ENCODE data around the gene CACNA1C. TPM values are rescaled to one million over a fixed set of nuclear protein-coding genes. Genes with fewer than 3 reads are reported as not detected.

CACNA1C gene
- total and polyA plus RNA-seq, 10 of the 15 experiments (the other 5 are each of a cell fraction or from before 2014, with no cell fraction given): under 0.01 to 0.15 (median 0.09) TPM; not detected in 5

DNA sequence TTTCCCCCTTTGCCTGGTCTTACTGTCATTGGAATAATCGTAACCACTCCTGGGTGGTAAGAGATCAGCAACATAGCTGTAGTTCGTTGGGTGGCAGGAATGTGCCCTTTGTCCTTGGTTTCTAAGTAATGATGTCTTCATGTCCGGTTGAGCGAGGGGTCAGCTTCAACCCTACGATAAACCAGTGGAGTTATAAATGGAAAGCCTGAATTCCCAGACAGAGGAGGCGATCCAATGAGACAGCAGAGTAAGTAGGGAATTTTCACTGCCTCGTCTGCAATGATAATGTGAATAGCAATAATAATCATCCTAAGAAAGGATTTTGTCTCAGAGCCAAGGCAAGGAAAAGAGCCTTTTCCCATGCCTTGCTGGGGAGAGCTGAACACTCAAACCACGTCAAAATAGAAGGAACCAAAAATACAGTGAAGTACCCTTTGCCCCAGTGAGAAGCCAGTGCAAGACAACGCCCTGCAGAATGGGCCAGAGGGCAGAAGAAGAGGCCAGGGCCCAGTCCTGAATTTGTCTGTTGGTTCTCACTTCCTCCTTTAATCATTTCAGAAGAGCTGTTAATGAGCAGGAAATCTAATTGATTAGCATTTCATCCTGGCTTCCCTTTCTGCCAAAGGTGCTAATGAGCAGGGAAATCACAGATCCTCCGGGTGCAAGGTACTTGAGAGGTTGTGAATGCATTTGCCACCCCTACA lies 330.7 kb downstream of the CACNA1C start:
- no peaks in the 10 kb centered on the region for H3K27me3 ChIP-seq (replicated peaks in 1 of 2; ENCODE audit: control insufficient read depth in 2 of 2, insufficient read depth in 2 of 2, low read length in 1 of 2)
- H2AFZ ChIP-seq (ENCODE audit: control insufficient read depth, low read depth, low read length): no peak overlapping the region
- DNase-seq (ENCODE audit: low read depth, low spot score) (no peak), FAIRE-seq (no peak), ATAC-seq (peak; percentile 42)
- ChIA-PET POLR2A (interaction anchor here (0.6 kb wide), 1 partner anchor 1118 kb away, joined by 4 read pairs; no protein-coding TSS in a partner anchor), CTCF (interaction anchor here (1.0 to 2.2 kb wide), 4 partner anchors 11 to 444 kb away, joined by 3 to 29 read pairs (median 6); no protein-coding TSS in a partner anchor), RAD21 (ENCODE audit: unreplicated experiment) (interaction anchor here (1.0 to 1.4 kb wide), 2 partner anchors 198 to 199 kb away, joined by 3 to 5 read pairs; no protein-coding TSS in a partner anchor), SMC1A (ENCODE audit: uncharacterized antibody, unreplicated experiment) (interaction anchor here (1.1 to 1.5 kb wide), 3 partner anchors 9 to 197 kb away, joined by 3 read pairs; no protein-coding TSS in a partner anchor)
- no peak overlapping the region for H3K9ac ChIP-seq (ENCODE audit: control insufficient read depth, insufficient read depth, low read length)
- H3K27ac ChIP-seq (ENCODE audit: control insufficient read depth, insufficient read depth): no peak overlapping the region
- WGBS (ENCODE audit: insufficient coverage, insufficient replicate concordance, low lambda C conversion rate, missing lambda C conversion rate): 71% methylated on average over 10 of the region's 10 CpGs
- H3K4me1 ChIP-seq (ENCODE audit: control insufficient read depth, insufficient read depth, low read length): peaks cover 67% of the 10 kb centered on the region
- H4K20me1 ChIP-seq (ENCODE audit: control insufficient read depth, insufficient read depth): no peaks in the 10 kb centered on the region
- H3K79me2 ChIP-seq (ENCODE audit: control insufficient read depth, insufficient read depth, low read length): no peaks in the 10 kb centered on the region
- no peaks in the 10 kb centered on the region for H3K9me3 ChIP-seq (replicated peaks; ENCODE audit: control insufficient read depth, insufficient read depth, low read length)
- H3K36me3 ChIP-seq (ENCODE audit: control insufficient read depth in 2 of 2, insufficient read depth in 2 of 2, low read length in 1 of 2): no peaks in the 10 kb centered on the region
- intact Hi-C loops (cut with micrococcal nuclease; ENCODE audit: unreplicated experiment) (no loop called here), in situ Hi-C loops (cut with MboI) (no loop called here)
- BruUV-seq (replicated peaks): no TSS peak
- H3K4me2 ChIP-seq (ENCODE audit: control insufficient read depth, insufficient read depth): no peak overlapping the region
- peak; percentile 78 to 86 for TF ChIP-seq IKZF2 (IDR thresholded peaks at IDR 0.05)
- TF ChIP-seq BCL11A (IDR thresholded peaks at IDR 0.05; ENCODE audit: low read depth, low read length): peak; percentile 75; the same call in 1 of the 2 replicates
- TF ChIP-seq MTA2 (IDR thresholded peaks at IDR 0.05; ENCODE audit: low read depth): peak; percentile 97
- peak in 1 of 2 experiments; percentile 79; a peak in 1 of 4 replicates for TF ChIP-seq EP300 (IDR thresholded peaks at IDR 0.05; ENCODE audit: borderline replicate concordance in 1 of 2, control insufficient read depth in 1 of 2, low read depth in 2 of 2, low read length in 2 of 2)
- no peak for TF ChIP-seq ATF7 (IDR thresholded peaks at IDR 0.05; ENCODE audit: low read depth)
- TF ChIP-seq, protein P1, sequence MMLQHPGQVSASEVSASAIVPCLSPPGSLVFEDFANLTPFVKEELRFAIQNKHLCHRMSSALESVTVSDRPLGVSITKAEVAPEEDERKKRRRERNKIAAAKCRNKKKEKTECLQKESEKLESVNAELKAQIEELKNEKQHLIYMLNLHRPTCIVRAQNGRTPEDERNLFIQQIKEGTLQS (IDR thresholded peaks at IDR 0.05; ENCODE audit: borderline replicate concordance, extremely low read depth, low read depth, low read length): no peak
- TF ChIP-seq NBN (IDR thresholded peaks at IDR 0.05): 0 out of 2 replicates have a peak, but pooled peaks have one; percentile 26
- no peak for TF ChIP-seq RFX5 (IDR thresholded peaks at IDR 0.05; ENCODE audit: low read depth, low read length)
- TF ChIP-seq RCOR1 (conservative IDR thresholded peaks at IDR 0.05; ENCODE audit: low read depth, low read length): 0 out of 2 replicates have a peak, but pooled peaks have one; percentile 38
- TF ChIP-seq DPF2 (IDR thresholded peaks at IDR 0.05): peak; percentile 73
- TF ChIP-seq CHD1 (IDR thresholded peaks at IDR 0.05; ENCODE audit: low read depth, low read length): no peak
- peak; percentile 80 for TF ChIP-seq SPI1 (IDR thresholded peaks at IDR 0.05; ENCODE audit: borderline replicate concordance, insufficient read depth, low read depth, low read length)
- peak; percentile 24; the same call in 1 of the 2 replicates for TF ChIP-seq RELB (IDR thresholded peaks at IDR 0.05; ENCODE audit: low read depth)
- TF ChIP-seq IKZF1 (conservative IDR thresholded peaks at IDR 0.05): peak; percentile 83
- no peak overlapping the region for H3K4me3 ChIP-seq

Measured in GM12878 (cell line).